Cerebellar cortex (tissue), 1 donor: ENCODE measurements around the gene TICAM1.
"Not testable (repeated sequence)": the region's sequence is repeated elsewhere in the genome, so short reads cannot be mapped to it uniquely, and the experiment has no call there.

Source experiments
- DNase-seq: peaks from one replicate; pipeline ENCODE4 v3.0.0-alpha.2; 2015; ENCODE audit warnings: low spot score

TICAM1 gene

DNA sequence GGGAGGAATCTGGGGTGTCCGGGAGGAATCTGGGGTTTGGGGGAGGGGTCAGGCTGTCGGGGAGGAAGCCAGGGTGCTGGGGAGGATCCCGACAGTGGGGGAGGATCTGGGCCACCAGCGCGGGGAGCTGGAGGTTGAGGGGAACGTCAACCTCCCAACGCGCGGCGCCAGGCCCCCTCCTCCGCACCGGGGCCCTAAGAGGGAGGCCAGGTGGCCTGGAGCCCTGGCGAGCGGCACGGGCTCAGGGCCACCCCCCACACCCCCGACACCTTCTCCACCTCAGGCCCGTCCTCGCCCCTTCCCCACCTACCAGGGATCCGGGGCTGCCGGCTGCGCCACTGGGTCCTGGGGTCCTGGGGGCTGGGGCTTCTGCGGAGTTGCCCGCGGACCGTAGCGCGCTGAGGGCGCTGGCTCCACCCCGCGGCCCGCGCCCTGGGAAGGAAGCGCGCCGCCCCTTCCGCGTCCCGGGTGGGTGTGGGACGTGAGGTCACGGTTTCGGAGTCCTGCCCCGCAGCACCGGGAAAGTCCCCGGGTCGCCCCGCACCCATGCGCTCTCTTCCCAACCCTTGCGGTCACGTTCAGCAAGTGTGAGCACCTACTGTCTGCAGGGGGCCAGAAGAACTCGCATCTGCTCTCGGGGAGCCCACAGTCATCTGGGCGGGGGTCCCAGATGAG lies at the start of gene TICAM1:
Gene TICAM1 (minus strand): TSS at position 409 of the 675 bp plus-strand sequence. CDS start 13,335 bp downstream, outside the sequence.
- DNase-seq = no peak

GRCh38 chr19:4879041-4879440 lies 47.5 kb upstream of the TICAM1 start:
- no peak for DNase-seq

DNA sequence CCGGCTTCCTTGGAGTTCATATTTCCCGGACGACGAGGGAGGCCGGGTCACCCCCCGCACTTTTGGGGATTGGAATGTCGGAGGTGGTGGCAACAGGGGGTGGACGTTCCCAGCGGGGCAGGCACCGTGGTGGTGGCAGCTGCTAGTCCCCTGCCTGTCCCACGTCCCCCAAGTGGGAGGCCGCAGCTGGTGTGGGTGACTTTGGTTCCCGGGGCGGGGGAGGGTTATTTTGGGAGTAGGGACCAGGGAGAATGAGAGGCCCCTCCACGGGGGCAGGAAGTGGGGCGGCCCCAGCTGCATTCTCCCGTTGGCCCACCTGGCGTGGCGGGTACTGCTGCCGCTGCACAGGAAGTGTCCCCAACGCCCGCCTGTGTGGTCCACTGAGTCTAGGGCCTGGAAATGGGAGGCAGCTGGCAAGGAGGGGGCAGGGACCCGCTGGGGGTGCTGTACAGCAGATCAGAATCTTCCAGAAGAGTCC lies 47.0 kb upstream of the TICAM1 start:
- DNase-seq = no peak

- DNase-seq = peak; percentile 17
Measured at GRCh38 chr19:4877753-4878490, 46.4 kb upstream of the TICAM1 start.

- DNase-seq = no peak
Measured at GRCh38 chr19:4873930-4874329, 42.4 kb upstream of the TICAM1 start.

DNA sequence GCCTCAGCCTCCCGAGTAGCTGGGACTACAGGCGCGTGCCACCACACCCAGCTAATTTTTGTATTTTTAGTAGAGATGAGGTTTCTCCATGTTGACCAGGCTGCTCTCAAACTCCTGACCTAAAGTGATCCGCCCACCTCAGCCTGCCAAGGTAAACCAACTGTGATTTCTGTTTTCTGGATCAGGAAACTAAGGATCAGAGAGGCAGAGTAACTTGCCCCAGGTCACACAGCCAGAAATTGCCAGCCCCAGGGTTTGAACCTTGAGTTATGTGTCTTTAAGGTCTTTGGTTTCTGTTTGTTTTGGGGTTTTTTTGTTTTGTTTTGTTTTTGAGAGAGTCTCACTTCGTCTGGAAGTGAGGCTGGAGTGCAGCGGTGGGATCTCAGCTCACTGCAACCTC lies 40.2 kb upstream of the TICAM1 start:
- no peak for DNase-seq

DNA sequence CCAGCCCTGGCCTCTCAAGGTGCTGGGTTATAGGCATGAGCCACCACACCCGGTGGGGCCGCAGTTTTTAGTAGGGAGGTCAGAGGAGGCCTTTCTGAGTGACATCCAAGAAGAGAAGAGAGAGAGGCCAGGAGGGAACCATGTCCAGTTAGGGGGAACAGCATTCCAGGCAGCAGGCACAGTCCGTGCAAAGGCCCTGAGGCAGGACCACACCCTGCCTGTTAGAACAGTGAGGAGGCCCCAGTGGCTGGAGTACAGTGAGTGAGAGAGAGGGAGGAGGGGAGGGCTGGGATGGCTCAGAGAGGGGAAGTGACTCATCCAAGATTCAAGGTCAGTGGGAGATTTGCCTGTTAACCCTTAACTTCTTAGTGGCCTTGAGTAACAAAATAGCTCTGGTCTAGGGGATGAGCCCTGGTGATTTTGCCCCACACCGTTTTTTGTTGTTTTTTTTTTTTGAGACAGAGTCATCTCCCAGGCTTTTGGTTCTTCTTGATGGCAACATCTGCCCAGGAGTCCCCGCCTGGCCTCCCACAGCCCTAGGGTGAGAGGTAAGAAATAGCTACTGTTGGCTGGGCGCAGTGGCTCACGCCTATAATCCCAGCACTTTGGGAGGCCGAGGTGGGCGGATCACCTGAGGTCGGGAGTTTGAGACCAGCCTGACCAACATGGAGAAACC lies 38.7 kb upstream of the TICAM1 start:
- no peak for DNase-seq

- DNase-seq = no peak
Measured at GRCh38 chr19:4868286-4868834, 36.8 kb upstream of the TICAM1 start.

GRCh38 chr19:4867534-4868285 lies 36.2 kb upstream of the TICAM1 start, which contains the start of gene PLIN3:
PLIN3 (minus strand) TSS chr19:4867667; CDS start chr19:4861394, 6,273 bp downstream.
- DNase-seq = peak; percentile 80

DNA sequence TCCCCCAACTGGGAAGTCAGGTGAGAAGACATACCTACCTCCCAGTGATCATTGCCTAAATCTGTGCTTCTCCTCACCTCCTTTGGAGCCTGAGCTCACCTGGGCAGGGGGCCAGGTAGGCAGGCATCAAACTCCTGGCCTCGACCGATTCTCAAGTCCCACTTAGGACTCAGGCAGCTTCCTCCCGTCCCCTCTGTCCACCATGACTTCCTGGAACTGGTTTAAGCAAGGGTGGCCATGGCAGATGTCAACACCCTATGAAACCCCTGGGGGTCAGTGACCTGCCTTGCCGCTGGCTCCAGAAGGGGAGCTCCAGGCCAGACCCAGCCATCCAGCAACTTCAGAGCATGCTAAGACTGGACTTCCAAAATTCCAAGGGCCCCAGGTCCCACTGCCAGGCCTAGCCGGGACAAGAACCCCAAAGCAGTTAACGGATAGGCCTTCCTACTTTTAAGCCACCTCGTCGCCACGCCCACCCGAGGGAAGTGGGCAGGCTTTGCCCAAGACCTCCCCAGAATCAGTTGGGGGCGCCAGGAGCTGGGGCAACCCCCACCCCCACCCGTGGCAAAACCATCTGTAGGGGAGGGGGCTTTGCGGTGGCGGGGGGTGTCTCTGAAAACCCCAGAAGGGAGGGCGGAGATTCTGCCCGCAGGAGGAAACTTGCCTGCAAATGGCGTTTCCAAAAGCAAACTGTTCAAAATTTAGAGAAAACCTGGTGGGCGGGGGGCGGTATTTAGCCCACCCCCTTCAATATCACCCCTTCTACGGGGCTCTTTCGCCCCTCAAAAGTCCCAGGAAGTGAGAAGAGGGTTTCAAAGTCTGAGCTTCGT lies 35.3 kb upstream of the TICAM1 start:
- peak; percentile 24 for DNase-seq

GRCh38 chr19:4861147-4861546 lies 29.6 kb upstream of the TICAM1 start:
- DNase-seq = no peak

GRCh38 chr19:4859697-4860096 lies 28.2 kb upstream of the TICAM1 start:
- DNase-seq = no peak

GRCh38 chr19:4856468-4856867 lies 25.0 kb upstream of the TICAM1 start:
- not testable (repeated sequence) for DNase-seq

DNA sequence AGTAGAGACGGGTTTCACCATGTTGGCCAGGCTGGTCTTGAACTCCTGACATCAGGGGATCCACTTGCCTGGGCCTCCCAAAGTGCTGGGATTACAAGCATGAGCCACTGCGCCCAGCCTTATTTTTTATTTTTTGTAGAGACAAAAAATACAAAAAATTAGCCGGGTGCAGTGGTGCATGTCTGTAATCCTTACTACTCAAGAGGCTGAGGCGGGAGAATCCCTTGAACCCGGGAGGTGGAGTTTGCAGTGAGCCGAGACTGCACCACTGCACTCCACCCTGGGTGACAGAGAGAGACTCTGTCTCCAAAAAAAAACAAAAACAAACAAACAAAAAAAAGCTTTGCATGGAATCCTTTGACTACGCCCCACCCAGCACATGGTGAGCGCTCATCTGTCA lies 22.0 kb upstream of the TICAM1 start:
- DNase-seq = not testable (repeated sequence)

DNA sequence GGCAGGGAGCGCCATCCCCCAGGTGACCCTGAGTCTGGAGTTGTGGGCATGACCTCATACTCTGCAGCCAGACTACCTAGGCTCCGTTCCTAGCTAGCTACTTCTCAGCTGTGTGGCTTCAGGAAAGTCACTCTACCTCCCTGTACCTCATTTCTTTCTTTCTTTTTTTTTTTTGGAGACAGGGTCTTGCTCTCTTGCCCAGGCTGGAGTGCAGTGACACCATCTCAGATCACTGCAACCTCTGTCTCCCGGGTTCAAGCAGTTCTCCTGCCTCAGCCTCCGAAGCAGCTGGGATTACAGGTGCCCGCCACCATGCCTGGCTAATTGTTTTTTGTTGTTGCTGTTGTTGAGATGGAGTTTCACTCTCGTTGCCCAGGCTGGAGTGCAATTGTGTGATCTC lies 21.0 kb upstream of the TICAM1 start:
- no peak for DNase-seq

DNA sequence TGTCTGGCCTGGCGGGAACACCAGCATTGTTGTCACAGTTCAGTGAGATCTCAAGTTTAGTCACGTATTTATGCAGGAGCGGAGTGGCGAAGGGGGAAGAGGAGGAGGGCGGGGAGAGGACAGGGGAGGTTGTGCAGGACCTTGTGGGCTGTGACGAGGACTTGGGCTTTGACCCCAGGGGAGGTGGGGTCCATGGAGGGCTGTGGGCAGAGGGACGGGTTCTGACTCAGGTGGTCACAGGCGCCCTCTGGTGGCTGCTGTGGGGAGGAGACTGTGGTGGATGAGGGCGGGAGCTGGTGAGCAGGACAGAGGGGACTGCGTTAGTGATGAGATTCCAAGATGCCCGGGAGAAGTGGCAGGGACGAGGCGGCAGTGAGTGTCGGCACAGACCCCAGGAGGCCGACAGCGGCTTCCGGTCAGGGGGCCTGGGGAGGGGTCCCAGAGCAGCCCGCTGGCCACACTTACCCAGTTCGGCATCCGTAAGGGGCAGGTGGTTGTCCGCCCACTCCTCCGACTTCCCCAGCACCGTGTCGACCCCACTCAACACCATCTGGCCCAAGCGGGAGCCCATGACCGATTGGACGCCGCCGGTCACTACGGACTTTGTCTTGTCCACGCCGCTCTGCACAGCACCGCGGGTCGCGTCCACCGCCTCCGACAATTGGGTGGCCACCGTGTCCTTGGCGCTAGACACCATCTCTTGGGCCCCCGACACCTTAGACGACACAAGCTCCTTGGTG lies 20.2 kb upstream of the TICAM1 start:
- DNase-seq = peak; percentile 60

- no peak for DNase-seq
Measured at GRCh38 chr19:4849019-4849418, 17.5 kb upstream of the TICAM1 start.

DNA sequence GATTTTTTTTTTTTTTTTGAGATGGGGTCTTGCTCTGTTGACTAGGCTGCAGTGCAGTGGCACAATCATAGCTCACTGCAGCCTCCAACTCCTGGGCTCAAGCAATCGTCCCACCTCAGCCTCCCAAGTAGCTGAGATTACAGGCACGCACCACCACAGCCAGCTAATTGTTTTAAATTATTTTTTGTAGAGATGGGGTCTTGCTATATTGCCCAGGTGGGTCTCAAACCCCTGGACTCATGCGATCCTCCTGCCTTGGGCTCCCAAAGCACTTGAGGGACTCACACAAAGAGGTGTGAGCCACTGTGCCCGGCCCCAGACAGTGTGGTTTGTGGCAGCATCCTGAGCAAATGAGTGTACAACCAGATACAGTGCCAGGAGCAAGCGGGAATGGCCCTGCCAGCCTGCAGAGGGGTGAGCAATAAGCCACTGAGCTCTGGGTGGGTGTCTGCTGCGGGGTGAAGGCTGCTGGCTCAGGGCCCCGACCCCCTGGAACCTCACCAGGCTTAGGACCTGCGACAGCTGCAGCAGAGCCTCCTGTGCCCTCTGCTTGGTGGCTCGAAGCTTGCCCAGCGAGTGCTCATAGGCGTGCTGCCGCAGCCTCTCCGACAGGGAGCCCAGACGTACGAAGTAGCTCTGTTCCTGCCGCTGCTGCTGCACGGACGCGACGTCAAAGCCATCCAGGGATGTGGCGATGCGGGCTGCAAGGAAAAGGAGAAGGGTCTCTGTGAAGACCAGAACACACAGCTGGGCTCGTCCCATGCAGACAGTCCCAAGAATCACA lies 15.9 kb upstream of the TICAM1 start:
- DNase-seq = no peak

GRCh38 chr19:4845975-4846374 lies 14.5 kb upstream of the TICAM1 start:
- DNase-seq = not testable (repeated sequence)
